T-helper 1 cell treated with Interleukin-12 subunit alpha and Interleukin-12 subunit beta and Interleukin-4 antibody, amounts not matched to agents 30 ng/mL and 1 ng/mL, for 36 hours (primary cell): ENCODE measurements around the gene CEP350. TPM values are rescaled to one million over a fixed set of nuclear protein-coding genes. Genes with fewer than 3 reads are reported as not detected.

Source experiments
- intact Hi-C: fragments of 100-400 bp; cut with micrococcal nuclease; formaldehyde crosslinking; loops from one replicate; pipeline ENCODE4 v1.15.1; 2024
- total RNA-seq: library from RNA; stranded (reverse); gene quantifications from 2 replicates; pipeline ENCODE4 v1.2.3, GENCODE V29; 2022

Gene CEP350, protein sequence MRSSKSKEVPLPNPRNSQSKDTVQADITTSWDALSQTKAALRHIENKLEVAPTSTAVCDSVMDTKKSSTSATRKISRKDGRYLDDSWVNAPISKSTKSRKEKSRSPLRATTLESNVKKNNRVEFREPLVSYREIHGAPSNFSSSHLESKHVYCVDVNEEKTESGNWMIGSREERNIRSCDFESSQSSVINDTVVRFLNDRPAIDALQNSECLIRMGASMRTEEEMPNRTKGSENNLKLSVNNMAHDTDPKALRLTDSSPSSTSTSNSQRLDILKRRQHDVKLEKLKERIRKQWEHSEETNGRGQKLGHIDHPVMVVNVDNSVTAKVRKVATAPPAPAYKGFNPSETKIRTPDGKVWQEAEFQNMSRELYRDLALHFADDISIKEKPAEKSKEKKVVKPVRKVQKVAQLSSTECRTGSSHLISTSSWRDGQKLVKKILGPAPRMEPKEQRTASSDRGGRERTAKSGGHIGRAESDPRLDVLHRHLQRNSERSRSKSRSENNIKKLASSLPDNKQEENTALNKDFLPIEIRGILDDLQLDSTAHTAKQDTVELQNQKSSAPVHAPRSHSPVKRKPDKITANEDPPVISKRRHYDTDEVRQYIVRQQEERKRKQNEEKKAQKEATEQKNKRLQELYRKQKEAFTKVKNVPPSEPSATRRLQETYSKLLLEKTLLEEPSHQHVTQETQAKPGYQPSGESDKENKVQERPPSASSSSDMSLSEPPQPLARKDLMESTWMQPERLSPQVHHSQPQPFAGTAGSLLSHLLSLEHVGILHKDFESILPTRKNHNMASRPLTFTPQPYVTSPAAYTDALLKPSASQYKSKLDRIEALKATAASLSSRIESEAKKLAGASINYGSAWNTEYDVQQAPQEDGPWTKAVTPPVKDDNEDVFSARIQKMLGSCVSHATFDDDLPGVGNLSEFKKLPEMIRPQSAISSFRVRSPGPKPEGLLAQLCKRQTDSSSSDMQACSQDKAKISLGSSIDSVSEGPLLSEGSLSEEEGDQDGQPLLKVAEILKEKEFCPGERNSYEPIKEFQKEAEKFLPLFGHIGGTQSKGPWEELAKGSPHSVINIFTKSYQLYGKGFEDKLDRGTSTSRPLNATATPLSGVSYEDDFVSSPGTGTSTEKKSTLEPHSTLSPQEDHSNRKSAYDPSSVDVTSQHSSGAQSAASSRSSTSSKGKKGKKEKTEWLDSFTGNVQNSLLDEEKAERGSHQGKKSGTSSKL (N-terminal part only)
- 51.0 and 55.5 TPM in 2 replicates for total RNA-seq

DNA sequence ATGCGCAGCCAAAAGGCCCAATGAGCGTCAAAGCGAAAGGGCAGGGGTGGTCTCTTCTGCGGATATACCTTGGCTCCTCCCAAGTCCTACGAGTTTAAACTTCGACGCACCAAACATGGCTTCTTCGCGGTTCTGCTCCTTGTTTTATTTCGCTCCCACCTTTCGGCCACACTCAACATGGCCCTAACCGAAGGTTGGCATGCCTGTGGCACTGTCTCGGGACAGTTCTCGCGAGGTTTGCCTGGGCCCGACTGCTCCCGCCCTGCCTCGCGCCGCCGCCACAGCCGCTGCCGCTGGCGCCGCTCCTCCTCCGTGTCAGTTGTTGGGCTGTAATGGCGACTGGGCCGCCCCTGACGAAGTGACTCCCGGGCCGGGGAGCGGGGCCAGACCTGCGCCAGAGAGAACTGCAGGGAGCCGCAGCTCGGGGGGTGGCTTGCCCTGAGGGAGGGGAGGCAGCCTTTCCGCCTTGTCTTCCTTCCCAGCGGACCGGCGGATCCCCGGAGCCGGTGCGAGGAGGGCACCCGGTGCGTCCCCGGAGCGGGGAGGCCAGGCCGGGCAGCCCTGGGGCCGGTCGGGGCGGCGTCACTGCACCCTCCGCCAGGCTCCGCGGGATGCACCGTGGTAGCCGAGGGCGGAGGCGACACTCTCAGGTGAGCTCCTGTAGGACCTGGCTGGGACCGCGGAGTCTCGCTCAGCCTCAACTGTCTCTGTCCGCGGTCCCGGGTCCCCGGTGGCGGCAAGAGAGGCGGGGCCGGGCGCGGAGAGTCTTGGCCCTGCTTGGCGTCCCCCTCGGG lies at the start of gene CEP350:
TSS of gene CEP350 (plus strand) at position 318 of the 794 bp plus-strand sequence. CDS start 31,372 bp downstream, outside the sequence.
- intact Hi-C loops: loop anchor here (1.0 to 10.0 kb wide), 15 partner anchors 10 to 1148 kb away; partner anchors contain the start of genes ACBD6, FAM20B, LHX4 and MR1

DNA sequence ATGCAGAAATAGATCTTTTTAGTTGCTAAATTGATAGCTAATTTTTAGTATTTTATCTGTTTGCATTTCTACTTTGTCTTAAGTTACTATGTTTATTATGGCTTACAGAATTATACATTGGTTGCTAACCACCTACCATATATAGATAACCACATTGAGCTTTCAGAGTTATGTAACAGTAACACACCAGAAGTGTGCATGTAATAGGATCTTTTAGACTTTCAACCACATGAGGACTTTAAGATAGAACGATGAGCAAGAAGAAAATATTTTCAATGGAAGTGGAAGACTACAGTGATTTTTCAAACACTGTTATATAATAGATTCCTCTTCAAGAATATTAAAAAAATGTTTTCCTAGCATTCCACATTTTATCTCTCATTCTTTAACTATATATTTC lies 43.7 kb upstream of the CEP350 start:
- intact Hi-C loops: no loop called here

DNA sequence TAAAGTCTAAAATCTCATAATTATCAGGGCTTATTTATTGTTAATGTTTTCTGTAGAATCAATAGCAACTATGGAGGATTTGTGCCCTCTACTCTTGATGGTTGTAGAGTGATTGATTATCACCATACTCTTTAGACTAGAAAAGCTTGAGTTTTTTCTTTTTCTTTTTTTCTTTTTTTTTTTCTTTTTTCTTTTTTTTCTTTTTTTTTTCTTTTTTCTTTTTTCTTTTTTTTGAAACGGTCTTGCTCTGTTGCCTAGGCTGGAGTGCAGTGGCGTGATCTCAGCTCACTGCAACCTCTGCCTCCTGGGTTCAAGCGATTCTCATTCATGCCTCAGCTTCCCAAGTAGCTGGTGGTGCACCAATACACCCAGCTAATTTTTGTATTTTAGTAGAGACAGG lies 42.8 kb upstream of the CEP350 start:
- intact Hi-C loops: no loop called here

DNA sequence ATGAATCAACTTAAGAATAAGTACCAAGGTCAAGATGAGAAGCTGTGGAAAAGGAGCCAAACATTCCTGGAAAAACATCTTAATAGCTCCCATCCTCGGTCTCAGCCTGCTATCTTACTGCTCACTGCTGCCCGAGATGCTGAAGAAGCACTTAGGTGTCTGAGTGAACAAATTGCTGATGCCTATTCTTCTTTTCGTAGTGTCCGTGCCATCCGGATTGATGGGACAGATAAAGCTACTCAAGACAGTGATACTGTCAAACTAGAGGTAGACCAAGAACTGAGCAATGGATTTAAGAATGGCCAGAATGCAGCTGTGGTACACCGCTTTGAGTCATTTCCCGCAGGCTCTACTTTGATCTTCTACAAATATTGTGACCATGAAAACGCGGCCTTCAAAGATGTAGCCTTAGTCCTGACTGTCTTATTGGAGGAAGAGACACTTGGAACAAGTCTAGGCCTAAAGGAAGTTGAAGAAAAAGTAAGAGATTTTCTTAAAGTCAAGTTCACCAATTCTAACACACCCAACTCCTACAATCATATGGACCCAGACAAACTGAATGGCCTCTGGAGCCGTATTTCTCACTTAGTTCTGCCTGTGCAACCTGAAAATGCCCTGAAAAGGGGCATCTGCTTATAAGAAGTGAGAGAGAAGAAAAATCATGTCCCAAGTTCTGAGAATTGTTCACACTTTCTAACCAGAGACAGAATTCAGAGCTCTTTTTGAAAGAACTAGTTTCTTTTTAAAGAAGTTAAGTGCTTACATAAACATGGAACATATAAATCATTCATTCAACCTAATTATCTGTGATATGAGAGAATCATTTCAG lies 36.8 kb upstream of the CEP350 start:
- intact Hi-C loops: no loop called here

DNA sequence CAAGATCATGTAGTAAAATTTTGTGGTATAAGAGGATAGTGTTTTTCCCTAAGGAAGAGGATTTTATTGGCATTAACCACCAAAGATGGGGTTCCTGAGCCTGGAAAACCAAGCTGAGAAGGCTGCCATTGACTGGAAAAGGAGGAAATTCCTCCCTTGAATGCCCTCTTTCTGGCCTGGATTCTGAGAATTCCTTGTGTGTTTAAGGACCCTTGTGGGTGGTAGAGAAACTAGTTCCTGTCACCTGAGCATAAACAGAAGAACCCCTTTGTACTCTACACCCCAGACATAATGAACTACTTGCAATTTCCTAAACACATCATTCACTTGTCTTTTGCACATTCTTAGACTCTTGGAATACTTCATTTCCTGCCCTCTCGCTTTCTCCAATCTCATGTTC lies 33.1 kb upstream of the CEP350 start:
- intact Hi-C loops: no loop called here

DNA sequence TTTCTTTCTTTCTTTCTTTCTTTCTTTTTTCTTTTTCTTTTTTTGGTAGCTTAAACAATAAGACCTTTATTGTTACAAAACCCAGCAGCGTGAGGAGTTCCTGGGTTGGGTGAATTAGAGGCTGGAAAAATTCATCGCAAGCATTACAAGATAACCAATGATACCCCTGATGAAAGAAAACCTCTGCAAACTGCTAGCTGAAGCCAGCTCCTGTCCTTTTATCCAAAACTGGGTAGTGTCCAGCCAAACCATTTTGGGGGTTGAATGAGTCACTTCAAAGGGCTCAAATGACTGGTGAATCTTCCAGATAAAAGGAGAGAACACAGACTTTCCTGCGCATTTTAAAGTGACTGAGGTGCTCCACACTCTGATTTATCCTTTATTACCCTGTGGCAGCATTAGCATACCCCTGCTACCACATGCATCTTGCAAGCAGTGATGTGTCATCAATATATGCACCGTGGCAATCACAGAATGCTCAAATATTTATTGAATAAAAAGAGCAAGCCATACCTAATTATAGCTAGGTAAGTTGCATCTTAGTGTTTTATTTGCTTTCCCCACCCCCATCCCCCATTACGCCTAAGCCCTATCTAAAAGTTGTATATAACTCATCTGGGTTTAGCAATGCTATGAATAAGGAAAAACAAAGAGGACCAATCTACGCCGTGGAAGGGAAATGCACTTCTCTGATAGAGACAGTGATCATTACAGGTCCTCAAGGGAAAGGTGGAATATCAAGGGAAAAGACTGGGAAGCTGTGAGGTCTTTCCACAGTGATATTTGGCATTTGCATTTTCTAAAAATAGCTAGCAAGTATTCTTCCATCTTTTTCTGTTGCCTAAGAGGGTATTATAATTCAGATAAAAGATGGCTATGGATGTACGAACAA lies 32.4 kb upstream of the CEP350 start:
- intact Hi-C loops: no loop called here

DNA sequence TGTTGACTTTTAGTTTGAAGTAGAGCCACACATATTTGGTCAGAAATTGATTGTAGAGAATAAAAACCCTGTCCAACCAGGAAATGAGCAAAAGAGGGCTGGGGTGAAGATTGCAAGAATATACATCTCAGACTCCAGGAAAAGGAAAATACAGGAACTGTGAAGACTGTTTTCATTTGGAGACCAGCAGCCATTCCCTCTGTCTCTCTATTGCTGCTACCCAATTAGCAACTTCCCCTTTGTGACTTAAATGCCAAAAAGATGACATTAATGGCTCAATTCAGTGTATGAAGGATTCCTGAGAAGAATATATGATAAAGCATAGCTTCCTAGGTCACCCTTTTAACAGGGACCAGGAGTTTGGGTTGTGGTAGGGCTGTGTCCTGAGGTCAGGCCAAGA lies 31.6 kb upstream of the CEP350 start:
- intact Hi-C loops: no loop called here

DNA sequence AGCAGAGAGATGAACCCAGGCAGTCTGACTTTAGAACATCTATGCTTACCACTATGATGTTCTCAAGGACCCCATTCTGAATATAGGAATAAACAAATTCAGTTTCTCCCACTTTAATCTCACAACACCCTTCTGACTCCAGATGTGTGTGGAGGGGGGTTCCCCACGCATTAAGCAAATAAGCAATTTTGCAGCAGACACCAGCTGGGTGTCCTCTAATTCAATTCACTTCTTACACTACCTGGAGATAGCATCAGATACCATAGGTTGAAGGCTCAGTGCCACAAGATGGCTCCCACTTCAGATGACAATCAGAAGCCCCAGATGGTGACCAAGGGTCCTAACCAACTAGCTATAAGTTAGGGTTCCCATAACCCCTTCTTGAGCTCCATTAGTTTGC lies 30.3 kb upstream of the CEP350 start:
- intact Hi-C loops: no loop called here

DNA sequence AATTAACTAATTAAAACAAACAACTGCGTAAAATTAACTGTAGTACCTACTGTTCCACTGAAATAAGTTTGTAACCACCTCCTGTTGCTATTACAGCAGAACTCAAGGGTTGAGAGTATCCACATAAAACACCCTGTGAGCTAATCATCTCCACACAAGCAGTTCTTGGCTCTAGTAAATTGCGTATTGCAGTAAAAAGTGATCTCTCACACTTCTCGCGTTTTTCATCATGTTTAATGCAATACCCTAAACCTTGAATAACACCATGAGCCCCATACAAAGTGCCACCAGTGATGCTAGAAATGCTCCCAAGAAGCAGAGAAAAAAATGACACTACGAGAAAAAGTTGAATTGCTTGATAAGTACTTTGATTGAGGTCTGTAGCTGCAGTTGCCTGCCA lies 29.3 kb upstream of the CEP350 start:
- intact Hi-C loops: no loop called here

DNA sequence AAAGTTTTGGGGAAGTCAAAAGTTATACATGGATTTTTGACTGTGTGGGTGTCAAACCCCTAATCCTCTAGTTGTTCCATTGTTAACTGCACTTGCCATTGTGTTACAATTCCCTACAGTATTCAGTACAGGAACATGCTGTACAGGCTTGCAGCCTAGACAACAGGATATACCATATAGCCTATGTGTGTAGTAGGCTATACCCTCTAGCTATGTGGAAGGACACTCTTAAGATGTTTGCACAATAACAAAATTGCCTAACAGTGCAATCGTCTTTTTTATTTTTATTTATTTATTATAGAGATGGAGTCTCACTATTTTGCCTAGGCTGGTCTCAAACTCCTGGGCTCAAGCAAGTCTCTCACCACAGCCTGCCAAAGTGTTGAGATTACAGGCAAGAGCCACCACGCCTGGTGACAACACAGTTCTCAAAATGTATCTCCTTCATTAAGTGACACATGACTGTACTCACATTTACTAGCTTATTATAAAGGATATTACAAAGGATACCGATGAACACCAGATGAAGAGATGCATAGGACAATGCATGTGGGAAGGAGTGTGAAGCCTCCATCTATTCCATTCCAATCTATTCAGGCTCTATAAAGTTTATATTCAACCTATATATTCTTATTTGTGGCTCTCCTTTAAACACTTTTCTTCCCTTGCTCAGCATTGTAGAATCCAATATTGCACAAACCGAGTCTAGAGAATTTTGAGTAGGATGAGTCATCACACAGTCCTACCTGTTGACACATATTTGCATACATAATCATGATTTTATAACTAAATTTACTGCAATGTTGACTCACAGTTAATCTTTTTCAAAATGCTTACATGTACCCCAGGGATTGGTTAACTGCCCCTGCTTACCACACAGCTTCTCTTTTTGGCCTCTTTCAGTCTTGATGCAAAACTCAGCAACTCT lies 28.4 kb upstream of the CEP350 start:
- intact Hi-C loops: no loop called here

DNA sequence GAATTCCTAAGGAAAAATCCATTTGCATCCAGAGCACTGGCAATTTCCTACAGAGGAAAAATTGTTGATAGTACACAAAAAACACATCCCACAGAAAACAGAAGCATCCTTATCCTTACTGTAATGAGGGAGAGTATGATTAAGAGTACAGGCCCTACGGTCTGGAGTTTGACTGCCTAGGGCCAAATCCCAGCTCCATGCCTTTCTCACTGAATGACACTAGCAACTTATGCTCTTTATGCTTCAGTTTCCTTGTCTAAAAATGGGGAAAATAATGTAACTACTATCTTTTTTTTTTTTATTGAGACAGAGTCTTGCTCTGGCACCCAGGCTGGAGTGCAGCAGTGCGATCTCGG lies 27.8 kb upstream of the CEP350 start:
- intact Hi-C loops: no loop called here

DNA sequence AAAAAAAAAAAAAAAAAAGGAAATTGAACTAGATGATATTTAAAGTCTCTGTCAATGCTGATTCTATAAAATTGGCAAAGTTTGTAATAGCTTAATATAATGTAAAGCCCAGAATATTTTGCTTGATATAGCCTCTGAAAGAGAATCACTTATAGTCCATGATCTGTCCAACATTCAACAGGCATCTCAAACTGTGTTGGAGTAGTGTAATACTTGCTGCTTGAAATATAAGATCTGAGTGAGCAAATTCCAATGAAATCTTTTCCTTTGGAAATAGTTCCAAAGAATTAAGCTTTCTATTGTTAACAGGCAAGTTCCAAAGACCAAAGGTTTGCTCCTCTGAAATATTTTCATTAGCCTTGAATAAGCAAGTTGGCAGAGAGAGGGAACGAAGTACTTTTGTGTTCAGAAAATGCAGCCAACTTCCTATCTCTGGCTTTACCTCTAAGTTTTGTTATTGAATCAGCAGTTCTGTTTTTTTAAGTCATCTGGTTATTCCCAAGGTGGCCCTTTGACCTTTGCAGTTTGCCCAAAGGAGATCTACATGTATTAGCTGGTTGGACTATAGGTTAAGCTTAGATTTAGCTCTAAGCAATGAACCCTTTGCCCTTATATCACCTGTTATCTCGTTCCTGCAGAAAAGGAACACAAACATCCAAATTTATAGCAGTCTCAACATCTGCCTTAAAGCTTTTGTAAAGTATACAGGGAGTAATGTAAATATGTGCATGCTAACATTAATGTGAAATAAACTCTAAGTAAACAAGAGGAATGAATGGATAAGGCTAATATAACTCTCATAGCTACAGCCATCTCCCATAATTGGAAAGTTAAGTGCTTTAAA lies 24.4 kb upstream of the CEP350 start:
- intact Hi-C loops: no loop called here

DNA sequence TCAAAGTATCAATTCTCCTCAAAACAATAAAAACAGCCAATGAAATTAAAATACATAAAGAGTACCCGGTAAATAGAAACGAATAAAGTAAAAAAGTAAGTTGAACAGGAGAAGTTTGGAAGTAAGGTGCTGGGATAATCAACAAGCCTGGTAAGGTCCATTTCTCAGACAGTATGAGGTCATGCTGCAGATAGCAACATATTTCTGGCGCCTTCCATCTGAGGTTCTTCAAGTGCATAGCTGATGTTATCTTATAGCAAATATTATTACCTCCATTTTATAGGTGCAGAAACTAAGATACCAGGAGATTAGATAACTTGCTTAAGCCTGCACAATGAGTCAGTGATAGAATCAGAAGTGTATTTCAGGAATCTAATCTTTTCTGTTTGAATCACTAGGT lies 23.7 kb upstream of the CEP350 start:
- intact Hi-C loops: no loop called here

DNA sequence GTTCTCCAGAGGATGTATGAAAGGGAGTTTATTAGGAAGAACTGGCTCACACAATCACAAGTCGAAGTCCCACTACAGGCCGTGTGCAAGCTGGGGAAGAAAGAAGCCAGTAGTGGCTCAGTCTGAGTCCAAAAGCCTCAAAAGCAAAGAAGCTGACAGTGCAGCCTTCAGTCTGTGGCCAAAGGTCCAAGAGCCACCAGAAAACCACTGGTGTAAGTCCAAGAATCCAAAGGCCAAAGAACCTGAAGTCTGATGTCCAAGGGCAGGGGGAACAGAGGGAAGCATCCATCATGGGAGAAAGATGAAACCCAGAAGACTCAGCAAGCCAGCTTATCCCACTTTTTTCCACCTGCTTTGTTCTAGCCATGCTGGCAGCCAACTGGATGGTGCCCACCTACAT lies 21.4 kb upstream of the CEP350 start:
- intact Hi-C loops: no loop called here

DNA sequence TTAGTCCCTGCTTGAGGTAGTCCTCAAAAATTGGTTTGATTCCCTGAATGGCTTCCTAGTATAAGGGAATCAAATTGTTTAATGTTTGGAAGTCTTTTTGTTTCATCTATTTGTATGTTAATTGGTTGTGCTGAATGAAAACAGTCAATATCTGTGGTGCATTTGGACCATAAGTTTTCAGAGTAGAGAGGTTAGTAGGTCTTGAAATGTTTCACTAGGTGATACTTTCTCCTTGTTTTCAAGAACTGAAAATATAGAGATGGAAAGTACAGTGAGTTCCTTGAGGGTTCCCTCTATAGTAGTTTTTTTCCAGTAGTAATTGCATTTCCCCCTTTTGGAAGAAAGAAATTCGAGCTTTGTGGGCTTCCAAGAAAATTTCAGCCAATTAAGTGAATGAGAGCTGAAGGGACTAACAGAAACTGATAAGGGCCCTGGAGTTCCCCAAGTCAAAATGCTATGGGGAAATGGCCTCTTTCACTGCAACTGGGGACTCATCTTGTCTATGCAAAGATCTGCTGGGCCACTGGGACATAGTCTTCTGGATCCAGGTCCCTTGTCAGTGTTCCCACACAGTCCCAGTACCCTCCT lies 18.6 kb upstream of the CEP350 start:
- intact Hi-C loops: no loop called here

DNA sequence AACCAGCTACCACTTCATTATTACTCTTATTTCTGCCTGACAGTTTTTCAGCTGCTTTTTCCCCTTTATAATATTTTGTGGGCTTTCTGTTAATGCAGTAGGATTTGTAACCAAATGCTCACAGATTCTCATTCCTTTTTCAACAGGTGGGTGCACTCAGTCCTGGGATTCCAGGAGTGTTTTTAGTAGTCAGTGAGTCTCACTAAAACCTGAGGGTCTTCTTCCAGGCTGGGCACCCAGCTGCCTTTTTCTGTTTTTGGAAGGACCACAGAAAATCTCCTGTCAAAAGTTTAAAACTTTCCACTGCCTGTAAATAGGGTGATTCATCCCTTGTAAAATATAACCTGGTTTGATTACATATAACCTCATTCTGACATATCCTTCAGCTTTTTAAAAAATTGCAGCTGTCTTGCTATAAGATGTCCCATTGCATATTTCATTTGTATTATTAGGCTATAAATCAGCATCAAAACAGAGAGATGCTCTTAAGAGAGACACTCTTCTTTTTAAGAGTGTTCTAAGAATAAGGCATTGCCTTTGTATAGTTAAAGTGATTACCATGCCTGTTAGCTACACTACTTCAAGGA lies 16.8 kb upstream of the CEP350 start:
- intact Hi-C loops: no loop called here
